GM03348 (cell line): ENCODE measurements around the gene FAT2.
"Not testable (repeated sequence)": the region's sequence is repeated elsewhere in the genome, so short reads cannot be mapped to it uniquely, and the experiment has no call there.

ENCODE experiments used
- DNase-seq: peaks from one replicate; pipeline ENCODE4 v3.0.0; 2012; ENCODE audit warnings: low spot score

The FAT2 gene

DNA sequence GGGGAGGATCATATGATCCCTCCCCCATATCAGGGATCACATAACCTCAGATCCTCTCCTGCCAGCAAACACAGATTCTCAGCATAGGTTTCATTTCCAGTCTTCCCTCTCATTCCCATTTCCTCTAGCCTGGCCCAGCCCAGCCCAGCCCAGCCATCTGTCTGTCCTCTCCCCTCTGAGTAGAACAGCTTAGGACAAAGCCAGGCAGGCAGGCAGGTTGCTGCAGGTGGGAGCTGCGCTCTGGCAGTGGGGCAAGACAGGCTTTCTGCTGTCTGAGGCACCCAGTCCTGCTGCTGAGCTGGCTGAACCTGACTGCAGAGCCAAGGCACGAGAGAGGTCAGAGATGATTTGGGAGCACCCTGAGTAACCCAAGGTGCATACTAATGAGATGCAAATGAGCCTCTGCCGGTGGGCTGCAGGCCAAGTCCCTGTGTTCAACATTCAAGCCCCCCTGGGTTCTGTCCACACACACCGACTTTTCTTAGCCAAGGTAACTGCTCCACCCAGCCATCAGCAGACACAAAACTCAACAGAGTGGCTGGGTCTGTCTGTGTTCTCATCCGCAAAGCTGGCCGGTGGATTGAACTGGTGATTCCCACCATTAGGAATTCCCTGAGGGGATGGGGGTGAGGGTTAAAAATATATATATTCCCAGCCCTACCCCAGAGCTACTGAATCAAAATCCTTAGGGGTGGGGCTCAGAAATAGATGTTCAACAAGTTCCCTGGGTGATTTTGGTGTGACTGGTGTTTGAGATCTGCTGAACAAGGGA, 9.1 kb downstream of the FAT2 start:
- no peak for DNase-seq

DNA sequence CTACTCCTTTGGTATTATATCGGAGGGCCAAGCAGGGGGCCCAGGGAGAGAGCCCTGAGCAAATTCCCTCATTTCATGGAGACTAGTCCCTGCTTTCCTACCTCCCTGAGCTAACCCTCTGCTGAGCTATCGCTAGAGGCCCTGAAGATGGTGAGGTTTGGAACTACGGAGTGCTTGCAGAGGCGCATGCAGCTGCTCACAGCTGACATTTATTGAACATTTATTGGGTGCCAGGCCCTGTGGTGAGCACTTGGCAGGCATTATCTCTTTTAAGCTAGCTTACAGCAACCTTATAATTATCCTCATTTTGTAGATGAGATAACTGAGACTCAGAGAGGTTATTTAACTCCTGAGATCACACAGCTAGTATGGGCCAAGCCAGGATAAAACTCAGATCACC, 9.8 kb downstream of the FAT2 start:
- DNase-seq, result no peak

GRCh38 chr5:151580858-151581257, 10.3 kb downstream of the FAT2 start:
- DNase-seq, result no peak

DNA sequence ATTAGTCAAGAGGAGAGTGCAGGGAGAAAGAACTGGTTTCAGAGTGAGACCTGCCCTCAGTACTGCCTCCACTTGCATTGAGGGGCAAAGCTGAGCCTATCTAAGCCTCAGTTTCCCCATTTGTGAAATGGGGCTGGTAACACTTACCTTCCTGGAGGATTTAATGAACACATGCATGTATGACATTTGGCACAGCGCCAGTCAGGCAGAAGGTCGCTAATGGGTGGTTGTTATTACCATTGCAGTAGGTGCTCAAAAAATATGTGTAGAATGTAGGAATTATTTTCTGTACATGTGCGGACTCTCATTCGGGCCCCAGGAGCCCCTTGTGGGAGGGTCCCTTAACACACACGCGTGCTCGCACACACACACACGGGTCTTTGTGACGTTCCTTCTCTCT, 10.9 kb downstream of the FAT2 start:
- DNase-seq, result no peak

- DNase-seq, result not testable (repeated sequence)
Observed at GRCh38 chr5:151579146-151579545, 12.0 kb downstream of the FAT2 start.

- DNase-seq, result no peak
Observed at GRCh38 chr5:151578326-151579025, 12.7 kb downstream of the FAT2 start.

DNA sequence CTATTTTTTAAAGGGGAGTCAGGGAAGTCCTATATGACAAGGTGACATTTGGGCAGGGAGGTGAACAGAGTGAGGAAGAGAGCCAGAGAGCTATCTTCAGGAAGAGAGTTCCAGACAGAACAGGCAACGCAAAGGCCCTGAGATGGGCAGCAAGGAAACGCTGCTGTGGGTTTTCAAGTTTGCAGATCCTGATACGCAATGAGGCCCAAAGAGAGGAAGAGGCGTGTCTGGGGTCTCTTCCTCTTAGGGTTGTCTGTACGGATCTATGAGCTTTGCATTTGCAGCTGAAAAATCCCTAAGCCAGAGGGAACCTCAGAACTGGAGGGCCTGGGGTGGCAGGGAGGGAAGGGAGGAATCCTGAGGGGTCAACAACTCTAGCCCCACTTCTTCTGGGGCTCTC, 13.6 kb downstream of the FAT2 start:
- DNase-seq, result no peak

DNA sequence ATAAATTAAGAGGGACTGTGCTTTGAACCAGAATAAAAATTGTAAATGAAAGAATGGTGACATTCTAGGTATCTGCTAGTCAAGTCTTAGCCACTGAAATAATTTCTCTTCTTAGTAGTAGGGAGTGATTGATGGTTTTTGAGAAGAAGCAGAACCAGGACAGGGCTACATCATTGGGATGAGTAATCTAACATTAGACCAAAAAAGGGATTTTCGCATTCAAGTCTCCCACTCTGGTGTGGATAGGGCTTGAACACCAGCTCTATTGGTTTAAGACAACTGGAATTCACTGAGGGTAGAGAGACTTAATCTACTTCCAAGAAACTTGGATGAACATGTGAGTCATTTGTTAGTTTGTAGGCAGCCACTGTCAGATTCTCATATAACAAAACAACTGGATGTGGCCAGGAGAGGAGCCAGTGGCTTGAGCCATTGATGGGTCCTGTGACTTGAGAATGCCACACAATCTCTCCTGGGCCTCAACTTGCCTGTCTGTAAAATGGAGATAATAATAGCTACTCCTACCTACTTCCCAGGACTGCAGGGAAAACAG, 16.6 kb downstream of the FAT2 start:
- DNase-seq, result no peak

DNA sequence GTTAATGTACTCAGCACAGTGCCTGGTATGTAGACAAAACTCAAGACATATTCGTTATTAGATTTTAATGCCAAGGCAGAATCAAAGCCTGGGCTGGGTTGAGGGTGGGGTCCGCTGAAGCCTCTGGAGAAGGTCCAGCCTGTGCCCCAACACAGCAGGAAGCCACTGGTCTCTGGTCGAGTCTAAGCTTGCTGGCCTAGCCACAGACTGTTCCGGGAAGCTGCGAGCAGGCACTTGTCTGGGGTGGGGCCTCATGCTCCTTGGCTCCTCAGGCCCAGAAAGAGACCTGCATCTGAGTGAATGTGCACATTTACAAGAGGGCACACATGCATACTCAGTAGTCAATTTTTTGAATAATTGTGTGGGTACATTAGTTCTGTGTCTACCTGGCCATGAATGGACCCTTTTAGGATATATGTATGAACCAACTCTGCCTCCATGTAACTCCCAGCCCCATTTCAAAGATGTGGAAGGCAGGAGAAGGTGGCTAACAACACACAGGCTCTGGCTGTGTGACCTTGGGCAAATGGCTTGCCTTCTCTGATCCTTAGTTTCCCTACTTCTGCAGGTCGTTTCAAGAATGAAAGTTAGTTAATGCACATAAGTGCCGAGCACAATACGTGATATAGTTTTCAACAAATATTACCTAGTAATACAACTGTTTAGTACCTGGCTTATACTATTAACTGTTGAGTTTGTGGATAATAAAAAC, 18.3 kb downstream of the FAT2 start:
- no peak for DNase-seq

DNA sequence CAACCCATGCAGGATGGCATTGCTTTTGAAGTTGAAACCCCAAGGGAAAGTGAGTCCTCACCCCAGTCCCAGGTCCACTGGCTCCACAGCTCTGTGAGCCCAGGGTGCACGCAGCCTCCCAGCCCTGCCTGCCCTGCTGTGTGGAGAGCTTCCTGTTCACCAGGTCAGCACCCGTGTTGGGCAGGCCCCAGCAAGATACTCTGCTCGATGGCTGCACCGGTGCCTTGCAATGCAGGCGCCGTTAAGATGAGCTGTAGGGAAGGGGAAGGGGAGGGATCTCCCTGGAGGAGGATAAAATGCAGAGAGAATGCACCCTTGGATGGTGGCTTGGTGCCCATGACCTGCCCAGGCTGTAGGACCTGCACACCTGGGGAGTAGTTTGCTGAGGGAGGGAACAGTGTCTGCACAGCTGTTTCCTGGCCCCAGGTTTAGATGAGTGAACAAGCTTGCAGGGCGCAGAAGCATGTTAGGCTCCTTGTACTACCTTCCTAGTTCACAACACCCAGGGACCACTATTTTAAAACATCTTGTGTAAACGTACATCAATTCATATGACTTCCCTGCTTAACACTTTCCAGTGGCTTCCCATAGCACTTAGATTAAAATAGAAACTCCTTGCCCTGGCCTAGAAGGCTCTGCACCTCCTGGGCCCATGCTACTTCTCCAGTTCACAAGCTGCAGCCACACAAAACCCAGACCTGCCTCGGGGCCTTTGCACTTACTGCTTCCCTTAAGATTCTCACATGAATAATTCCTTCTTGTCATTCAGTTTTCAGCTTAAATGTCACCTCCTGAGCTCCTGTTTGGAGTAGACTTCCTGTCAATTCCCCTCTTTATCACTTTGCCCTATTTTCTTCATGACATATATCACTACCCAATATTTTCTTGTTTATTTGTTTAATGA, 19.6 kb downstream of the FAT2 start:
- DNase-seq, result no peak

DNA sequence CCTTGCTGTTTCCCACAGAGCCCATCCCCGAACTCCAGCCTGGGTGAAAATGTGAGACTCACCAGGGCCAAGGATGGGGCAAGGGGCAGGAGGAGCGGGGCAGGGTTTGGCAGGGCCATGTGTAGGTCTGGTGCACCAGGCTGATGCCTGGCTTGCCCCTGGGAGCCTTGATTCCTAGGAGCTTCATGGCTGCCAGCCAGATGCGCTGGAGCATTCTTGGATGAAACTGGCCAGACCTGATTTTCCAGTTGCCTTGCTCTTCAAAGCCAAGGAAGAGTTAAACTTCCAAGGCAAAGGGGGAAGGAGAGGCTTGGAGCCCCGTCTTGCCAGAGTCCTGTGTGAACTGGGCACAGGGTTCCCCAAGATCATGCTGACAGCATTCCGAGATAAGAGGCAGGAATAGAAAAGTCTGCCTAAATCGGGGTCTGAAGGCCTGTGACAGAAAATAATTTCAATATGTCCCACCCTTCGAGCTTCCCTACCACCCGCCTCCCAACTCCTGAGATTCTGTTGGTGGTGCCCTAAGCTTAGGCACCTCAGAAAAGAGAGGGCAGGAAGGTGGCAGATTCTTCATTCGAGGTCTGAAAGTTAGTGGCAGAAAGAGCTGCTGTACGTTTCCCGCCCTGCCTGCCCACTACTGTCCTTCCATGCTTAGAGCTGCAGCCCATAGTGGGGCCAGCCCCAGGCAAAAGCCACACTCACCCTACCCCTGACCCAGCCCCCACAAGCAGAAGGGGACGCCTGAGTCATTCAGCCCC, 20.4 kb downstream of the FAT2 start:
- DNase-seq, result no peak

GRCh38 chr5:151570058-151570457, 21.1 kb downstream of the FAT2 start:
- DNase-seq, result no peak

DNA sequence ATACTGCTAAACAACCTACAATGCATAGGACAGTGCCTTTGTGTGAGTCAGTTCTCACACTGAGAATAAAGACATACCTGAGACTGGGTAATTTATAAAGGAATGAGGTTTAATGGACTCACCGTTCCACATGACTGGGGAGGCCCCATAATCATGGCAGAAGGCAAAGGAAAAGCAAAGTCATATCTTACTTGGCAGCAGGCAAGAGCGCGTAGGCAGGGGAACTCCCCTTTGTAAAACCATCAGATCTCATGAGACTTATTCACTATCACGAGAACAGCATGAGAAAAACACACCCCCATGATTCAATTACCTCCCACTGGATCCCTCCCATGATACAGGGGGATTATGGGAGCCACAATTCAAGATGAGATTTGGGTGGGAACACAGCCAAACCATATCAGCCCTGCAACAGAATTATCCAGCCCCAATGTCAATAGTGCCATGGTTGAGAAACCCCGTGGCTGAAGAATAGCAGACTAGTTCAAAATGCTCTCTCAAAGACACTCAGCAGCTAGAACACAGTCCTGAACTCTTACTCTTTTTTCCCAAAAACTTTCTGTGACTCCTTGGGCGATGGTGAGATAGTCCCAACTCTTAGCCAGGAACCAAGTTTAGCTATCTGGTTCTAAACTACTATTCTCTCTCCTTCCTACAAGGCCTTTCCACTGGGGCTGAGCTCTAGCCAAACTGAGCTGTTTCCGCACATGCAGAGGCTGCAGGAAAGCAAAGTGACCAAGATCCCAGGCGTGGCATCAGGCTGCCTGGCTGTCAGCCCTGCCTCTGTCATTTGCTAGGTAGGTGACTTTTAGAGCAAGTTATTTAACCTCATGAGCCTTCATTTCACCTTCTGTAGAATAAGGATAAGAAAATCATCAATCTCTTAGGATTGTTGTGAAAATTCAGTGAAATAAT, 21.7 kb downstream of the FAT2 start:
- DNase-seq, result no peak

DNA sequence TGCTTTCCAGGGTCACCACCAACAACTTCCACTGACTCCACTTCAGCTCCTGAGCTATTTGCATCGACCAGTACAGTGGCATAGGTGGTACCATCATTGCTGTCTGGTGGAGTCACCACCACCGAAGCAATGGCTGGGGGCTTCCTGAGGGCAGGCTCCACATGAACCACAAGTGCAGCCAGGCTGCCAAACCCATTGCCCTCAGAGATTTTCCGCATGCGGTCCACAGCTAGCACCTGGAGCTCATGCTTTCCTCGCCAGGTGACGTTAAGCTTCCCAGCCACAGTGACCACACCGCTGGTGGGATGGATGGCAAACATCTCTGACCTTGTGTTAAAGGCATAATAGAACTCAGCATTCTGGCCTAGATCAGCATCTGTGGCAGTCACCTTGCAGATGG, 23.1 kb downstream of the FAT2 start:
- DNase-seq, result no peak

DNA sequence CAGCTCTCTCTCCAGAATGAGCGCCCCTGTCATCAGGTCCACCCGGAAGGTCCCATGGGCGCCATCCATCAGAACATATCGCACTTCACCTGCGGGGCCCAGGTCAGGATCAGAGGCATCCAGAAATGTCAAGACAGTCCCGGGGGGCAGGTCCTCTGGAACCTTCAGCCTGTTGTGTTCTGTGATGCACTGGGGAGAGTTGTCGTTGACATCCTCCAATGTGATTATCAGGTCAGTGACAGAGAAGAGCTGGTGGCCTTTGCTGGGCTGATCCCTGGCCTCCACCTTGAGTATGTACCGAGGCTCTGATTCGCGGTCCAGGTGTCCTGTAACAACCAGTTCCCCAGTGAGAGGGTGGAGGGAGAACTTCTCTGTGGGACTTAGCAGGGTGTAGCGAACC, 25.2 kb downstream of the FAT2 start:
- no peak for DNase-seq

- no peak for DNase-seq
Observed at GRCh38 chr5:151562019-151562707, 29.0 kb downstream of the FAT2 start.

- no peak for DNase-seq
Observed at GRCh38 chr5:151557951-151558350, 33.2 kb downstream of the FAT2 start.

GRCh38 chr5:151557466-151557865, 33.7 kb downstream of the FAT2 start:
- no peak for DNase-seq

GRCh38 chr5:151556806-151557205, 34.3 kb downstream of the FAT2 start:
- DNase-seq, result no peak
